K562 (cell line): ENCODE results near the gene CEP70. TPM values are rescaled to one million over a fixed set of nuclear protein-coding genes. Genes with fewer than 3 reads are reported as not detected.

Source experiments
- ARHGAP35 ChIP-seq: fragments of 450-650 bp; IDR thresholded peaks from 2 replicates; pipeline ENCODE4 v1.6.1; 2018; ENCODE audit not compliant: partially characterized antibody
- BHLHE40 ChIP-seq: IDR thresholded peaks from 2 replicates; pipeline ENCODE4 v1.6.1; 2011; ENCODE audit warnings: low read length, improper control_type of control experiment
- CBX2 ChIP-seq: fragments of 200-600 bp; sonication (generic); IDR thresholded peaks from one replicate; pipeline ENCODE4 v1.6.1; 2012; ENCODE audit warnings: mild to moderate bottlenecking, low read length, inconsistent platforms; ENCODE audit not compliant: insufficient read depth, poor library complexity, severe bottlenecking
- CREBBP ChIP-seq: IDR thresholded peaks from one replicate; pipeline ENCODE4 v1.6.1; 2012; ENCODE audit warnings: low read depth, mild to moderate bottlenecking, control low read depth, inconsistent platforms, low read length
- MAFG ChIP-seq: fragments of 450-650 bp; conservative IDR thresholded peaks from 2 replicates; pipeline ENCODE4 v1.6.1; 2016; ENCODE audit warnings: missing genetic modification characterization, missing compliant biosample characterization
- NBN ChIP-seq: fragments of 450-650 bp; IDR thresholded peaks from 2 replicates; pipeline ENCODE4 v1.6.1; 2016; ENCODE audit warnings: low read depth, mild to moderate bottlenecking
- NFE2L1 ChIP-seq: fragments of 450-650 bp; IDR thresholded peaks from 2 replicates; pipeline ENCODE4 v1.6.1; 2016; ENCODE audit warnings: missing genetic modification characterization, low read depth, mild to moderate bottlenecking, missing compliant biosample characterization, moderate library complexity, borderline replicate concordance
- POLR3A ChIP-seq: IDR thresholded peaks from 2 replicates; pipeline ENCODE4 v1.6.1; 2011; ENCODE audit warnings: borderline replicate concordance, mild to moderate bottlenecking, moderate library complexity; ENCODE audit not compliant: insufficient read length, insufficient read depth; ENCODE audit errors: extremely low read depth
- RBFOX2 ChIP-seq: fragments of 200-400 bp; formaldehyde crosslinking; IDR thresholded peaks from 2 replicates; pipeline ENCODE4 v1.6.1; 2017; ENCODE audit warnings: low read depth, mild to moderate bottlenecking, low read length, moderate library complexity
- SIX5 ChIP-seq, 2 experiments: IDR thresholded peaks; 2 replicates each; pipeline ENCODE4 v1.6.1; 2011; ENCODE audit warnings: low read length in 2 of 2, borderline replicate concordance in 1 of 2, low read depth in 1 of 2, mild to moderate bottlenecking in 1 of 2, moderate library complexity in 1 of 2; ENCODE audit not compliant: insufficient read depth in 1 of 2
- SMAD4 ChIP-seq: fragments of 250-450 bp; sonication (Bioruptor Pico); conservative IDR thresholded peaks from 2 replicates; pipeline ENCODE4 v1.8.0; 2021; ENCODE audit warnings: inconsistent platforms, mild to moderate bottlenecking, moderate library complexity
- SMC3 ChIP-seq: conservative IDR thresholded peaks from 2 replicates; pipeline ENCODE4 v1.6.1; 2011; ENCODE audit warnings: low read depth, low read length, improper control_type of control experiment; ENCODE audit not compliant: insufficient read depth
- SUPT5H ChIP-seq: fragments of 450-650 bp; IDR thresholded peaks from 2 replicates; pipeline ENCODE4 v1.6.1; 2016
- TAF1 ChIP-seq: IDR thresholded peaks from 2 replicates; pipeline ENCODE4 v1.6.1; 2011; ENCODE audit warnings: mild to moderate bottlenecking, low read length, moderate library complexity; ENCODE audit not compliant: insufficient read depth, control insufficient read depth, severe bottlenecking; ENCODE audit errors: extremely low read depth
- THRAP3 ChIP-seq: fragments of 450-650 bp; IDR thresholded peaks from 2 replicates; pipeline ENCODE4 v1.6.1; 2016; ENCODE audit warnings: mild to moderate bottlenecking, inconsistent platforms, borderline replicate concordance
- TOE1 ChIP-seq, 2 experiments: fragments of 450-650 bp in 1 of 2; sonication (generic) in 1 of 2; formaldehyde crosslinking in 1 of 2; IDR thresholded peaks; 2 replicates each; pipeline versions ENCODE4 v1.7.1 to v1.8.0; 2016 to 2022; ENCODE audit warnings: borderline replicate concordance in 2 of 2, mild to moderate bottlenecking in 2 of 2, antibody characterized with exemption in 1 of 2, inconsistent platforms in 1 of 2, low read depth in 1 of 2, missing genetic modification reagents in 1 of 2, moderate library complexity in 1 of 2
- TRIM24 ChIP-seq, 2 experiments: fragments of 450-650 bp; IDR thresholded peaks; 2 replicates each; pipeline ENCODE4 v1.6.1; 2016
- TSC22D4 ChIP-seq: fragments of 450-650 bp; IDR thresholded peaks from 2 replicates; pipeline ENCODE4 v1.6.1; 2016; ENCODE audit warnings: missing genetic modification characterization, missing biosample characterization, control low read depth
- VEZF1 ChIP-seq: fragments of 200-800 bp; sonication (Bioruptor generic); IDR thresholded peaks from 2 replicates; pipeline ENCODE4 v1.6.1; 2017; ENCODE audit warnings: missing genetic modification characterization, missing compliant biosample characterization
- ZKSCAN3 ChIP-seq: fragments of 250-450 bp; sonication (Bioruptor Pico); IDR thresholded peaks from 2 replicates; pipeline ENCODE4 v1.4.0; 2020
- ZNF12 ChIP-seq: sonication (generic); formaldehyde crosslinking; IDR thresholded peaks from 2 replicates; pipeline ENCODE4 v1.4.0; 2020; ENCODE audit warnings: mild to moderate bottlenecking, missing genetic modification reagents
- ZNF589 ChIP-seq: fragments of 200-800 bp; sonication (Bioruptor generic); IDR thresholded peaks from 2 replicates; pipeline ENCODE4 v1.6.1; 2016; ENCODE audit warnings: low read depth, missing genetic modification characterization, missing compliant biosample characterization
- ZSCAN29 ChIP-seq: fragments of 450-650 bp; IDR thresholded peaks from 2 replicates; pipeline ENCODE4 v1.6.1; 2017
- polyA plus RNA-seq, 8 experiments: library from polyadenylated mRNA; depleted of rRNA in 4 of 8; stranded (reverse) in 5 of 8; unstranded in 3 of 8; fragments of >200 nt; fragmentation: Nextera tagmentation in 2 of 8; fragmentation: Illumina TruSeq in 1 of 8; extraction: Ambion mirVana in 2 of 8; extraction: Trizol in 1 of 8; gene quantifications; 2 replicates each; pipeline versions ENCODE4 v1.2.1 to v1.2.3, GENCODE V29; 2011 to 2014; ENCODE audit warnings: inconsistent platforms in 1 of 8, missing spikeins in 1 of 8
- total RNA-seq, 7 experiments: library from RNA; depleted of rRNA in 6 of 7; stranded (reverse); fragments of >200 nt in 6 of 7; fragmentation: Illumina TruSeq in 2 of 7; extraction: Trizol in 2 of 7; gene quantifications; 2 replicates each; pipeline versions ENCODE4 v1.2.1 to v1.2.3, GENCODE V29; 2011 to 2021; ENCODE audit warnings: low replicate concordance in 1 of 7
- TF ChIP-seq, protein P1 (sequence below): fragments of 450-650 bp; formaldehyde crosslinking; IDR thresholded peaks from 2 replicates; pipeline ENCODE4 v1.4.0; 2022; ENCODE audit warnings: mild to moderate bottlenecking, moderate library complexity
- TF ChIP-seq, protein P2 (sequence below), 2 experiments: IDR thresholded peaks; 2 replicates each; pipeline ENCODE4 v1.6.1; 2011; ENCODE audit warnings: borderline replicate concordance in 1 of 2, control low read depth in 1 of 2, low read depth in 1 of 2, low read length in 1 of 2, mild to moderate bottlenecking in 1 of 2, mixed read lengths in 1 of 2, moderate library complexity in 1 of 2; ENCODE audit not compliant: insufficient read depth in 1 of 2, insufficient read length in 1 of 2, poor library complexity in 1 of 2, severe bottlenecking in 1 of 2; ENCODE audit errors: extremely low read depth in 1 of 2

Gene CEP70
- total and polyA plus RNA-seq, 9 of the 15 experiments (the other 6 are each of a cell fraction or from before 2014, with no cell fraction given) = 16.1 to 31.5 (median 23.4) TPM

- TF ChIP-seq VEZF1 (peak; percentile 7; the same call in 1 of the 2 replicates), BHLHE40 (no peak), MAFG (tag) (no peak), ZSCAN29 (peak; percentile 49; the same call in 1 of the 2 replicates), SUPT5H (no peak), POLR3A (no peak), ARHGAP35 (no peak), TOE1 (IDR thresholded peaks at IDR 0.05; ENCODE audit: borderline replicate concordance) (no peak), TOE1 (CRISPR knock-in tag; IDR thresholded peaks at IDR 0.05; ENCODE audit: borderline replicate concordance, low read depth) (no peak), TSC22D4 (no peak), ZNF589 (CRISPR knock-in tag) (no peak), ZKSCAN3 (CRISPR knock-in tag) (no peak), TAF1 (no peak), CBX2 (no peak), NFE2L1 (no peak), CREBBP (no peak), SMC3 (no peak), SMAD4 (no peak), TRIM24 (IDR thresholded peaks at IDR 0.05) (no peak), SIX5 (IDR thresholded peaks at IDR 0.05; ENCODE audit: borderline replicate concordance in 1 of 2, insufficient read depth in 1 of 2, low read depth in 1 of 2, low read length in 2 of 2) (no peak), ZNF12 (CRISPR knock-in tag) (no peak), NBN (no peak), THRAP3 (no peak), RBFOX2 (peak; percentile 72)
- TF ChIP-seq, protein P1, sequence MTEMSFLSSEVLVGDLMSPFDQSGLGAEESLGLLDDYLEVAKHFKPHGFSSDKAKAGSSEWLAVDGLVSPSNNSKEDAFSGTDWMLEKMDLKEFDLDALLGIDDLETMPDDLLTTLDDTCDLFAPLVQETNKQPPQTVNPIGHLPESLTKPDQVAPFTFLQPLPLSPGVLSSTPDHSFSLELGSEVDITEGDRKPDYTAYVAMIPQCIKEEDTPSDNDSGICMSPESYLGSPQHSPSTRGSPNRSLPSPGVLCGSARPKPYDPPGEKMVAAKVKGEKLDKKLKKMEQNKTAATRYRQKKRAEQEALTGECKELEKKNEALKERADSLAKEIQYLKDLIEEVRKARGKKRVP (CRISPR knock-in tag) = no peak
- TF ChIP-seq, protein P2, sequence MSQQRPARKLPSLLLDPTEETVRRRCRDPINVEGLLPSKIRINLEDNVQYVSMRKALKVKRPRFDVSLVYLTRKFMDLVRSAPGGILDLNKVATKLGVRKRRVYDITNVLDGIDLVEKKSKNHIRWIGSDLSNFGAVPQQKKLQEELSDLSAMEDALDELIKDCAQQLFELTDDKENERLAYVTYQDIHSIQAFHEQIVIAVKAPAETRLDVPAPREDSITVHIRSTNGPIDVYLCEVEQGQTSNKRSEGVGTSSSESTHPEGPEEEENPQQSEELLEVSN (IDR thresholded peaks at IDR 0.05; ENCODE audit: borderline replicate concordance in 1 of 2, extremely low read depth in 1 of 2, insufficient read depth in 1 of 2, insufficient read length in 1 of 2, low read depth in 1 of 2, low read length in 1 of 2, poor library complexity in 1 of 2, severe bottlenecking in 1 of 2) = peak; percentile 29 to 71
Observed at GRCh38 chr3:138608322-138609135, 14.5 kb upstream of the CEP70 start, which contains the start of gene FAIM (continued).
